ENCODE measurements around the gene ATPAF2.

ATPAF2 gene

DNA sequence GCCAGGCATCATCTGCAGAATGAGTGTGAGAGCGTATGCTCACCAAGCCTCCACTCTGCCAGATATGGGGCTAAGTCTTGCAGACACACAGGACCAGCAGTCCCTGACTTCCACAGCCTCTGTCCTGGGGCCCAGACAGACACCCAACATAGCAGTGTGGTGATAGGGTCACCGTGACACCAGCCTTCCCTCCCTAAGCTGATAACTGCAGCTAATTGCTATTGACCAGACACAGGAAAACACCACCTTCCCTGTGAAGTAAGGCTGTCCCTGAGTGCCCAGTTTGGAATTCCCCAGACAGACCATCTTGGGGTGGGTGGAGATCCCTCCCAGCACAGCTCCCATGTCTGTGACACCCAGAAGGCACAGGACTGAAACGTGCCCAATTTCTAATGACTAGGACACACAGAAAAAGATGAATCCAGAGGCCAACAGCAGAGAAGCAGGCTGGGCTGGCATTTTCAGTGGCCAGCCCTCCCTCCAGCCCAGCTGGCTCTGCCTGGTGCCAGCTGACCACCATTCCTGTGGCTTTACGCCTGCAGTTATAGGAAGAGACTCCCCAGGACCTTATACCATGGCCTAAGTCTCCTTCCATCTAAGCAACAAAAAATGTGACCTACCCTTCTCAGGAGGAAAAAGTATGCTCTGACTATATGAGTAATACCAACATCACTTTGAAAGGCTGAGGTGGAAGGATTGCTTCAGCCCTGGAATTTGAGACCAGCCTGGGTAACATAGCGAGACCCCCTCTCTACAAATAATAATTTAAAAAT is 30.3 kb downstream of the ATPAF2 start:
- no peak for TF ChIP-seq EZH2phosphoT487 (IDR thresholded peaks at IDR 0.05; ENCODE audit: borderline replicate concordance, low read length)
- TF ChIP-seq, protein P1, sequence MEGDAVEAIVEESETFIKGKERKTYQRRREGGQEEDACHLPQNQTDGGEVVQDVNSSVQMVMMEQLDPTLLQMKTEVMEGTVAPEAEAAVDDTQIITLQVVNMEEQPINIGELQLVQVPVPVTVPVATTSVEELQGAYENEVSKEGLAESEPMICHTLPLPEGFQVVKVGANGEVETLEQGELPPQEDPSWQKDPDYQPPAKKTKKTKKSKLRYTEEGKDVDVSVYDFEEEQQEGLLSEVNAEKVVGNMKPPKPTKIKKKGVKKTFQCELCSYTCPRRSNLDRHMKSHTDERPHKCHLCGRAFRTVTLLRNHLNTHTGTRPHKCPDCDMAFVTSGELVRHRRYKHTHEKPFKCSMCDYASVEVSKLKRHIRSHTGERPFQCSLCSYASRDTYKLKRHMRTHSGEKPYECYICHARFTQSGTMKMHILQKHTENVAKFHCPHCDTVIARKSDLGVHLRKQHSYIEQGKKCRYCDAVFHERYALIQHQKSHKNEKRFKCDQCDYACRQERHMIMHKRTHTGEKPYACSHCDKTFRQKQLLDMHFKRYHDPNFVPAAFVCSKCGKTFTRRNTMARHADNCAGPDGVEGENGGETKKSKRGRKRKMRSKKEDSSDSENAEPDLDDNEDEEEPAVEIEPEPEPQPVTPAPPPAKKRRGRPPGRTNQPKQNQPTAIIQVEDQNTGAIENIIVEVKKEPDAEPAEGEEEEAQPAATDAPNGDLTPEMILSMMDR (IDR thresholded peaks at IDR 0.05; ENCODE audit: low read depth, low read length, poor library complexity, severe bottlenecking) = no peak
- H3K36me3 ChIP-seq (ENCODE audit: control insufficient read depth, low read length) = no peaks in the 10 kb centered on the region
- no peaks in the 10 kb centered on the region for H3K9me3 ChIP-seq (ENCODE audit: control insufficient read depth, insufficient read depth, low read length)
- no peak overlapping the region for H3K27ac ChIP-seq (ENCODE audit: low read depth, low read length)
- no peak overlapping the region for H3K4me2 ChIP-seq (ENCODE audit: low read length)
- H3K79me2 ChIP-seq (ENCODE audit: control insufficient read depth, low read length) = no peaks in the 10 kb centered on the region
- no peaks in the 10 kb centered on the region for H3K9me2 ChIP-seq (replicated peaks; ENCODE audit: control insufficient read depth, low read length)
- H3K27me3 ChIP-seq (ENCODE audit: control insufficient read depth, low read length) = no peaks in the 10 kb centered on the region
- no peaks in the 10 kb centered on the region for H4K20me1 ChIP-seq (ENCODE audit: control insufficient read depth, insufficient read depth, low read depth, low read length)
- no peak overlapping the region for H3K4me3 ChIP-seq (ENCODE audit: low read length)
- no peaks in the 10 kb centered on the region for H3F3A ChIP-seq (ENCODE audit: control insufficient read depth, insufficient read depth)
- H3K4me1 ChIP-seq (ENCODE audit: control insufficient read depth, low read length) = no peaks in the 10 kb centered on the region

DNA sequence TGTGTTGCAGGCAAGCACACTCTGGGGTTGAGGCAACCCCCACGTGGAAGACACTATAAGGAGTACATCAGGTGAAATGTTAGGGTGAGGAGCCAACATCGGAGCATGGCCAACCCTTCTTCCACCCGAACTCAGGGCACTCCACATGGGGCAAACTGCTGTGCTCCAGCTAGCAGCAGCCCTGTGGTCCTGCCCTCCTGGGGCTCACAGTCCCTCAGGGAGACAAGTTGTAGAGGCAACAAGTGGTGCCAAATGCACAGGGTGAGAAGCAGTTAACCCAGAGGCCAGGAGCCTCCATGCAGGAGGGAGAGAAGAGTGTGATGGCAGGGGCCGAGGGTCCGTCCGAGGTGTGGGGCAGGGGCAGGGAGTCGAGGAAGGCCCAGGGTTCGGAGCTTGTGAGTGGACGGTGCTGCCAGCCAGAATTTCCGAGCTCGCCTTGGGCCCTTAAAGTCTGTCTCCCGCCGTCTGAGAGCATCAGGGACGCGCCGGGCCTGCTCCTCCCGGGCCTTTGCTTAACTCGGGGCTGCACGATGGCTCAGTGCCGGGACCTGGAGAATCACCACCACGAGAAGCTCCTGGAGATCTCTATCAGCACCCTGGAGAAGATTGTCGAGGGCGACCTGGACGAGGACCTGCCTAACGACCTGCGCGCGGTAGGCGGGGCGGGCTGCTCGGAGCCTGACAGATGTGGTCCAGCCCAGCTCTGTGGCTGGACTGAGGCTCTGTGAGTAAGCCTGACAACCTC is 32.3 kb downstream of the ATPAF2 start:
- Histone ChIP-seq H4K20me1 (ENCODE audit: control insufficient read depth, insufficient read depth, low read depth, low read length) (no peaks in the 10 kb centered on the region), H3K36me3 (ENCODE audit: control insufficient read depth, low read length) (no peaks in the 10 kb centered on the region), H3K27ac (ENCODE audit: low read depth, low read length) (no peak overlapping the region), H3K4me1 (ENCODE audit: control insufficient read depth, low read length) (no peaks in the 10 kb centered on the region), H3K27me3 (ENCODE audit: control insufficient read depth, low read length) (no peaks in the 10 kb centered on the region), H3F3A (ENCODE audit: control insufficient read depth, insufficient read depth) (no peaks in the 10 kb centered on the region), H3K9me2 (replicated peaks; ENCODE audit: control insufficient read depth, low read length) (no peaks in the 10 kb centered on the region), H3K79me2 (ENCODE audit: control insufficient read depth, low read length) (no peaks in the 10 kb centered on the region), H3K9me3 (ENCODE audit: control insufficient read depth, insufficient read depth, low read length) (no peaks in the 10 kb centered on the region), H3K4me2 (ENCODE audit: low read length) (no peak overlapping the region), H3K4me3 (ENCODE audit: low read length) (no peak overlapping the region)
- TF ChIP-seq, protein P1 (IDR thresholded peaks at IDR 0.05; ENCODE audit: low read depth, low read length, poor library complexity, severe bottlenecking) = no peak
- TF ChIP-seq EZH2phosphoT487 (IDR thresholded peaks at IDR 0.05; ENCODE audit: borderline replicate concordance, low read length) = no peak

DNA sequence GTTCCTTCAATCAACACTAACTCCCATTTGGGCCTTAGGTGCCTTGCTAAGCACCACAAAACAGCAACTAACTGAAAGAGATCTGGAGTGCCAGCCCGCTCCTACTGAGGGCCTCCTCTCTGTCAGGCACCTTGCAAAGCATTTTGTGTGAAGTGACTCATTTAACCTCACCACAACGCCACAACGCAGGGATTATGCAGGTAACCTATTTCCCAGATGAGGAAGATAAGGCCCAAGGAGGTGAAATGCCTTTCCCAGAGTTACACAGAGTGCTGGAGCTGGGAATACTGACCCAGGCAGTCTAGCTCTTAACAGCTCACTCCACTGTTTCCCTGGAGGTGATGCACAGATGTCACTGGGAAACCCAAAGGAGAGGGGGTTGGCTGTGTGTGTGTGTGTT is 33.5 kb downstream of the ATPAF2 start:
- no peaks in the 10 kb centered on the region for H3K4me1 ChIP-seq (ENCODE audit: control insufficient read depth, low read length)
- H3K9me2 ChIP-seq (replicated peaks; ENCODE audit: control insufficient read depth, low read length) = no peaks in the 10 kb centered on the region
- no peaks in the 10 kb centered on the region for H3K36me3 ChIP-seq (ENCODE audit: control insufficient read depth, low read length)
- H3K4me2 ChIP-seq (ENCODE audit: low read length) = no peak overlapping the region
- TF ChIP-seq, protein P1 (IDR thresholded peaks at IDR 0.05; ENCODE audit: low read depth, low read length, poor library complexity, severe bottlenecking) = no peak
- no peak for TF ChIP-seq EZH2phosphoT487 (IDR thresholded peaks at IDR 0.05; ENCODE audit: borderline replicate concordance, low read length)
- no peak overlapping the region for H3K4me3 ChIP-seq (ENCODE audit: low read length)
- no peak overlapping the region for H3K27ac ChIP-seq (ENCODE audit: low read depth, low read length)
- no peaks in the 10 kb centered on the region for H3F3A ChIP-seq (ENCODE audit: control insufficient read depth, insufficient read depth)
- H3K79me2 ChIP-seq (ENCODE audit: control insufficient read depth, low read length) = no peaks in the 10 kb centered on the region
- H3K27me3 ChIP-seq (ENCODE audit: control insufficient read depth, low read length) = no peaks in the 10 kb centered on the region
- no peaks in the 10 kb centered on the region for H4K20me1 ChIP-seq (ENCODE audit: control insufficient read depth, insufficient read depth, low read depth, low read length)
- no peaks in the 10 kb centered on the region for H3K9me3 ChIP-seq (ENCODE audit: control insufficient read depth, insufficient read depth, low read length)
